Tibial nerve (tissue), 4 donors: Measurements from ENCODE around the gene GDAP1L1.

Experiments used
- CTCF ChIP-seq, 5 experiments: fragments of 200-600 bp in 3 of 5; fragments of 450-650 bp in 2 of 5; sonication (generic) in 3 of 5; IDR thresholded peaks; one replicate each; pipeline ENCODE4 v1.5.1; 2016 to 2019; ENCODE audit warnings: antibody characterized with exemption in 5 of 5, mild to moderate bottlenecking in 3 of 5, moderate library complexity in 2 of 5
- EP300 ChIP-seq, 2 donors: sonication (generic); formaldehyde crosslinking; IDR thresholded peaks; one replicate each; pipeline ENCODE4 v1.6.1; 2017; ENCODE audit warnings: antibody characterized with exemption in 2 of 2, mild to moderate bottlenecking in 1 of 2
- POLR2A ChIP-seq, 2 donors: fragments of 450-650 bp; IDR thresholded peaks; one replicate each; pipeline ENCODE4 v1.6.1; 2017; ENCODE audit warnings: antibody characterized with exemption in 2 of 2, mild to moderate bottlenecking in 2 of 2, moderate library complexity in 2 of 2

DNA sequence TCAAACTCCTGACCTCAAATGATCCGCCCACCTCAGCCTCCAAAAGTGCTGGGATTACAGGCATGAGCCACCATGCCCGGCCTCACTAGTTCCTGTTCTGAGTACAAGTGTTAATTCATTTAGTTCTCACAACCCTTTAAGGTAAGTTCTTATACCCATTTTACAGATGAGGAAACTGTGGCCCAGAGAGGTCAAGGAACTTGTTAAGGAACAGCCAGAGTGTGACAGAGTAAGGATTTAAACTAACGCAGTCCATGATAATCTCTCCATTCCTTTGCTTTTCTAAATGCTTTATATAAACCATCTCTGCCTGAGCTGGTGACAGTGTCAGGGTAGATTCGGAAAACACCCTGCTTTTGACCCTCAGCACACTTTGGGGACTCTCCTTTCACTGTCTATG, 50.6 kb downstream of the GDAP1L1 start:
- TF ChIP-seq CTCF (IDR thresholded peaks at IDR 0.05) = no peak
- TF ChIP-seq EP300 (IDR thresholded peaks at IDR 0.05) = no peak
- no peak for TF ChIP-seq POLR2A (IDR thresholded peaks at IDR 0.05)
